ENCODE data around the gene NNT. TPM values are rescaled to one million over a fixed set of nuclear protein-coding genes. Genes with fewer than 3 reads are reported as not detected.
"Not testable (repeated sequence)": the region's sequence is repeated elsewhere in the genome, so short reads cannot be mapped to it uniquely, and the experiment has no call there.

NNT gene
- 10 to 100 TPM; 25.3 to 40.4 (median 26.0) TPM for total RNA-seq

DNA sequence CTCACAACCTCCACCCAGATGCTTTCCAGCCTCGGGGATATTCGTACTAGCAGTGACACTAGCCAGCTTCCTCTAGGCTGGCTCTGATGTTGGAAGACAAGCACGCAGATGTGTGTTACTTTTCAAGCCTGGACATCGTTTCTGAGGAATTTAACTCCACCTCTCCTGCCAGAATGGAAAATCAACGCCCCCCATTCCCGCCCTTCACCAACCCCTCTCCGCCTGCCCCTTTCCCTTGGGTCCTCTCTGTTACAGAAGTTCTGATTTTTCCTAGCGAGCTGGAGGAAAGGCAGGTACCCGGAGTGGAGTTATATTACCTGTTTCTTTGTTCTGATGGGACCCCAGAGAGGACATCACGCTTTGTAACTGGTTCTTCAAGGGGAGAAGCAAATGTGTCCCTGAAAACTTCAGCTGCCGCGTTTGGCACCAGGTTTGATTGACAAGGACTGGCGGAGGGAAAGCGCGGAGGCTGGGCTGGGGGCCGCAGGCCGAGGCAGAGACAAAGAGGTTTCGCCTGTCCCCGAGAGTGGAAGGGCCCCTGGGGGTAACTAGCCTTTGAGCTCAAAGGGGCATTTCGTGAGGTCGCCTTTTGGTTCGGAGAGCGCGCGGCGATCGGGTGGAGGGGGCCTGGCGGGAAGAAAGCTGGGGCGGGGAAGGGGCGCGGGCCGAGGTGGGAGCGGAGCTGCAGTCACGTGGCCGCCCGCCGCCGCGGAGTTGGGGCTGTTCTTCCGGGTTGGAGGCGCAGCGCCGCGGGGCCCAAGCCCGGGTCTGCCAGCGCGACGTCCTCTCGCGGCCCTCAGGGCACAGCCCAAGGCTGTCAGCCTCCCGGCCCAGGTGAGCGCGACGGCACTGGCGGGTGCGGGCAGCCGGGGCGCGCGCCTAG, at the start of gene NNT:
NNT (plus strand) TSS at position 720 of the 883 bp plus-strand sequence. CDS start 6,016 bp downstream, outside the sequence.
- Mint-ChIP-seq H3K36me3 (ENCODE audit: insufficient read depth) (peaks cover 22% of the 10 kb centered on the region), H3K4me3 (peak within 1 kb of the TSS; percentile 93), H3K9me3 (no peaks in the 10 kb centered on the region), H3K27me3 (ENCODE audit: low read depth) (no peaks in the 10 kb centered on the region), H3K4me1 (ENCODE audit: low read depth) (peaks cover 46% of the 10 kb centered on the region)
- DNase-seq (peak; percentile 65), ATAC-seq (peak; percentile 84 to 85)

DNA sequence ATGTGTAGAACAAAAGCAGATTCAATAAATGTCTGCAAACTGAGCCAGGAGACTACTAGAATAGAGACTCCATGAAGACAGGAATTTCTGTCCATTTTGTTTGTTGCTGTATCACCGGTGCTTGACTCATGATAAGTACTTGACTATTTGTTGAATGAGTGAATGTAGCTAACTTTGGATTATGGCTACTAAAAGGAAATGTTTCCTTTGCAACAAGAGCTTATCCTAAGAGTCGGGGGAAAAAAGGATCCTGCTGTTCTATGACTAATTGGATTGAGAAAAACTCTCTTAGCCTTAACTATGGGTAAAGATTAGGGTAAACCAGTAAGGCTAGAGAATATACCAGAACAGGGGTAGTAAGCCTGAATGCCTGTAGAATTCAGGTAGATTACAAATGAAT, 49.6 kb upstream of the NNT start:
- Mint-ChIP-seq H3K4me3 (no peak overlapping the region), H3K36me3 (ENCODE audit: insufficient read depth) (peaks cover 10% of the 10 kb centered on the region), H3K9me3 (no peaks in the 10 kb centered on the region), H3K4me1 (ENCODE audit: low read depth) (peaks cover 25% of the 10 kb centered on the region), H3K27me3 (ENCODE audit: low read depth) (no peaks in the 10 kb centered on the region)
- ATAC-seq (no peak), DNase-seq (no peak)

DNA sequence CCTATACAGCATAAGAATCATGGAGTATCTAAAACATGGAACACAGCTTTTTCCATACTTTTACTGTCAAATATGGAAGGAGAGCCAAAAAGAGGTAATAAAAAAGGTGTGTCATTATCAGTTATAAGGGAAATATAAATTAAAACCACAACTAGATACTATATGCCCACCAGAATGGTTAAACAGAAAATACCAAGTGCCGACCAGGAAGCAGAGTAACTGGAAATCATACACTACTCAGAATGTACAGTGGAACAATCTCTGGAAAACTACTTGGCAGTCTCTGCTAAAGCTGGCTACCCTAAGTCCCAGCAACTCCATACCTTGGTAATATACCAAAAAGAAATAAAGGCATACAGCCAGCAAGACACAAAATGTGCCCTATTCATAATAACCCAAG, 48.5 kb upstream of the NNT start:
- no peak for ATAC-seq

DNA sequence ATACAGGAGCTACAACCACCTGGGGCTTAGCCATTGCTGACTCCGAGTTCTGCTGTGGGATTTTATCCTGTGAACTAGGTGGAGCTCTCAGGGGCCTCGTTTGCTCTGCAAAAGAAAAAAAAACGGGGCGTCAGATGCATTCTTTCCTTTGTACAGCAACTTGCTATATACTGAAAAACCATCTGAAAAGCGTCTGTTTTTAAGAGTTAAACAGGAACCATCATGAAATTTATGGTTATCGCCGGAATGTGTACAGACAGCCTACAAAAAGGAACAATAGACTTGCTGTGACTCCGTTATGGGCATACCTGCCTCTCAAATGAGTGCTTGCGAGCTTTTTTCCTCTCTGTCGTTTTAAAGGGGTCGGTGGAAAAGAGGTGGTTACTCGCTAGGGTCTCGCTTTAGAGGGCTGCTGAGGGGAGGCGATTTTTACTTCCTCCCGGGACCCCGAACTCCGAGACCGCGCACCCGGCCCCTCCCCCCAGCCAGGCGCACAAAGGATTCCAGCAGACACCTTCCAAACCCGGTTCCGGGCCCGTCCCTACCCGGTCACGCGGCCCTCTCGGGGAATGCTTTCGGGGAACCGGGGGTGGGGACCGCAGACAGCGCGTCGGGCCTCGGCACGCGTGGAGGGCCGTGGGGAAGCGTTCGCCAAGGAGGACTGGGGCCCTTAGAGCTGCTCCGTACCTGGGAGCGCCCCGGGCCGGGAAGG, 46.9 kb upstream of the NNT start:
- Mint-ChIP-seq H3K27me3 (ENCODE audit: low read depth) (no peaks in the 10 kb centered on the region), H3K9me3 (no peaks in the 10 kb centered on the region), H3K4me1 (ENCODE audit: low read depth) (peaks cover 16% of the 10 kb centered on the region), H3K4me3 (peak overlapping the region; percentile 90), H3K36me3 (ENCODE audit: insufficient read depth) (peaks cover 3% of the 10 kb centered on the region)
- DNase-seq (peak; percentile 51), ATAC-seq (peak in 1 of 2 donors; percentile 35)

More for the DNA sequence above, 48.5 kb upstream of the NNT start:
- Mint-ChIP-seq H3K36me3 (ENCODE audit: insufficient read depth) (peaks cover 7% of the 10 kb centered on the region), H3K27me3 (ENCODE audit: low read depth) (no peaks in the 10 kb centered on the region), H3K4me1 (ENCODE audit: low read depth) (peaks cover 21% of the 10 kb centered on the region), H3K4me3 (no peak overlapping the region), H3K9me3 (no peaks in the 10 kb centered on the region)
- DNase-seq, result no peak

DNA sequence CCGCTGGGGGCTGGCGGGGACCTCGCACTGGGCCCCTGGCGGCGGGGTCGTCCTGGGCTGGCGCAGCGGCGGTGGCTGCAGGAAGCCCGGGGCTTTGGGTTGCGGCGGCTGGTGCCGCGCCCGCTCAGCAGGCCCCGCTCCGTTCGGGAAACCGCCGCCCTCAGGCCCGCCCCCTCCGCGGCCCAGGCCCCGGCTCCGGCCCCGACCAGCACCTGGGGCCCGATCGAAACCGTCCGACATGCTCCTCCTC, 46.4 kb upstream of the NNT start:
- not testable (repeated sequence) for H3K36me3 Mint-ChIP-seq (ENCODE audit: insufficient read depth); H3K9me3 Mint-ChIP-seq; ATAC-seq; H3K27me3 Mint-ChIP-seq (ENCODE audit: low read depth); DNase-seq
- peak overlapping the region; percentile 90 for H3K4me3 Mint-ChIP-seq
- peaks cover 13% of the 10 kb centered on the region for H3K4me1 Mint-ChIP-seq (ENCODE audit: low read depth)

DNA sequence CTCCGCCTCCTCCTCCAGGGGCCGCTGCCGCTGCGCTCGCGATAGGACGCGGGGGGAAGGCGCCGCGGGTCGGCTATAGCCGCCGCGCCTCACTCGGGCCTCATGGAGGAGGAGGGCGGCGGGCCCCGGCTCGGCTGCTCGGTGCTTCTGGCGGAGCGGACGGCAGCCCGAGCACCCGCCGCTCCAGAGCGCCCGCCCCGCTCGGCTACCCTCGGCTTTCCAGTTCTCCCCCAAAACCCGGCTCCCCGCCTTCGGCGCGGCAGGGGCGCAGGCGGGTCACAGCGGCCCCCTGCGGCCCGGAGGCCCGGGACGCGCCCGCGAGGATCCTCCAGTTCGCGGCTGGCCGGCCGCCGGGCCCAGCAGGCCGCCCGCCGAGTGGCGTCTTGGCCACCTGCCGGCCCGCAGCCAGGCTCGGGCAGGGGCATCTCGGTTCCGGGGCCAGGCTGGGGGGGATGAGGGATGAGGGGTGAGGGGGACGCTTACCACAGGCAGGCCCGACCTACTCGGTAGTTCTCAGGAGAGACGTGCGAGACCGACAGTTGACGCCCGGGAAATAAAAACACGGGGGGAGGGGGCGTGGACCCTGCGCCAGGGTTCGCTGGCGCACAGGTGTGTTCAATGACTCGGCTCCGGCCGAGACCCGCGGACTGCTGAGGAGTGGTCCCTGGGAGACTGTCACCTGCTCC, 46.0 kb upstream of the NNT start, which contains the start of gene PAIP1:
PAIP1 (minus strand) TSS at position 221 of the 686 bp plus-strand sequence. CDS start 231 bp downstream, outside the sequence.
- peaks cover 13% of the 10 kb centered on the region for H3K4me1 Mint-ChIP-seq (ENCODE audit: low read depth)
- DNase-seq (peak; percentile 71), ATAC-seq (peak; percentile 90)
- H3K4me3 Mint-ChIP-seq, result peak within 1 kb of the TSS; percentile 90
- H3K9me3 Mint-ChIP-seq, result no peaks in the 10 kb centered on the region
- H3K27me3 Mint-ChIP-seq (ENCODE audit: low read depth), result peaks cover 4% of the 10 kb centered on the region
- H3K36me3 Mint-ChIP-seq (ENCODE audit: insufficient read depth), result peaks cover 2% of the 10 kb centered on the region

DNA sequence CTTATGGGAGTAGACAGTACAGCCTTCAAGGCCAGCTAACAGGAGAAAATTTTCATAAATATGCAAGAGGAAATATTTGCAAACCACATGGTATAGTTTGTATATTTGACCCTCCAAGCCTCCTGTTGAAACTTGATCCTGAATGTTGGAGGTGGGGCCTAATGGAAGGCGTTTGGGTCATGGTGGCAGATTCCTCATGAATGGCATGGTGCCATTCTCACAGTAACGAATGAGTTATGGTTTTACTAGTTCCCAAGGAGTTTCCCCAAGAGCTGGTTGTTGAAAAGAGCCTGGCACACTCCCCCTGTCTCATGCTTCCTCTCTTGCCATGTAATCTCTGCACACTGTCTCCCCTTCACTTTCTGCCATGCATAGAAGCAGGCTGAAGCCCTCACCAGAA, 42.9 kb upstream of the NNT start:
- H3K36me3 Mint-ChIP-seq (ENCODE audit: insufficient read depth), result no peaks in the 10 kb centered on the region
- no peak for DNase-seq
- H3K4me1 Mint-ChIP-seq (ENCODE audit: low read depth), result peaks cover 11% of the 10 kb centered on the region
- no peak overlapping the region for H3K4me3 Mint-ChIP-seq
- ATAC-seq, result no peak
- peaks cover 4% of the 10 kb centered on the region for H3K27me3 Mint-ChIP-seq (ENCODE audit: low read depth)
- no peaks in the 10 kb centered on the region for H3K9me3 Mint-ChIP-seq

DNA sequence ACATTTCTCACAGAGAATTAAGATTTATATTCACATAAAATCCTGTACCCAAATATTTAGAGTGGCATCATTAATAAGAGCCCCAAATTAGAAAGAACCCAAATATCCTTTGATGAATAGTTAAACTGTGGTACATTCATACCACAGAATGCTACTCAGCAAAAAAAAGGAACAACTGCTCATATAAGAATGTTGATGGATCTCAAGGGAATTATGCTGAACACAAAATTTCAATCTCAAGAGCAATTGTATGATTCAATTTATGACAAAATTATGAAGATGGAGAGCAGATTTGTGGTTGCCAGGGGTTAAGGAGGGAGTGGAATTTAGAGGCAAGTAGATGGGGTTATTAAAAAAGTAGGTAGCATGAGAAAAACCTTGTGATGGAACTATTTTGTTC, 41.6 kb upstream of the NNT start:
- Mint-ChIP-seq H3K36me3 (ENCODE audit: insufficient read depth) (no peaks in the 10 kb centered on the region), H3K4me3 (no peak overlapping the region), H3K27me3 (ENCODE audit: low read depth) (peaks cover 4% of the 10 kb centered on the region), H3K9me3 (no peaks in the 10 kb centered on the region), H3K4me1 (ENCODE audit: low read depth) (peaks cover 7% of the 10 kb centered on the region)
- DNase-seq, result no peak
- no peak for ATAC-seq

DNA sequence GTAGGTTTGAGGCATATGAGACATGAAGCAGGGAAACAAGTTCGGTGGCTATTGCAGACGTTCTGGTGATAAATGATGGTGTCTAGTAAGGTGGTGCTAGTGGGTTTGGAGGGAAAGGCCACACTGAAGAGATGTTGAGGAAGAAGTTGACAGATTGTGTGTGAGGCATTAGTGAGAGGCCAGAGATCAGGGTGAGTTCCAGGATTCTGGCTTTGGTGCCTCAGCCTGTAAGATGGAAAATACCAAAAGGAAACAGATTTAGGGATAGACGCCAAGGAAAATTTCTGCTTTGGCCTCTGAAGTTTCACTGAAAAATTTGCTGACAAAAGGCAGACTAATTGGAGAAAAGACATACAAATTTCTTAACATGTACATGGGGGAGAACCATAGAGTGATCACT, 39.7 kb upstream of the NNT start:
- no peak for ATAC-seq
- no peak for DNase-seq
- H3K4me3 Mint-ChIP-seq, result no peak overlapping the region
- no peaks in the 10 kb centered on the region for H3K4me1 Mint-ChIP-seq (ENCODE audit: low read depth)
- H3K27me3 Mint-ChIP-seq (ENCODE audit: low read depth), result peaks cover 4% of the 10 kb centered on the region
- no peaks in the 10 kb centered on the region for H3K9me3 Mint-ChIP-seq
- no peaks in the 10 kb centered on the region for H3K36me3 Mint-ChIP-seq (ENCODE audit: insufficient read depth)

DNA sequence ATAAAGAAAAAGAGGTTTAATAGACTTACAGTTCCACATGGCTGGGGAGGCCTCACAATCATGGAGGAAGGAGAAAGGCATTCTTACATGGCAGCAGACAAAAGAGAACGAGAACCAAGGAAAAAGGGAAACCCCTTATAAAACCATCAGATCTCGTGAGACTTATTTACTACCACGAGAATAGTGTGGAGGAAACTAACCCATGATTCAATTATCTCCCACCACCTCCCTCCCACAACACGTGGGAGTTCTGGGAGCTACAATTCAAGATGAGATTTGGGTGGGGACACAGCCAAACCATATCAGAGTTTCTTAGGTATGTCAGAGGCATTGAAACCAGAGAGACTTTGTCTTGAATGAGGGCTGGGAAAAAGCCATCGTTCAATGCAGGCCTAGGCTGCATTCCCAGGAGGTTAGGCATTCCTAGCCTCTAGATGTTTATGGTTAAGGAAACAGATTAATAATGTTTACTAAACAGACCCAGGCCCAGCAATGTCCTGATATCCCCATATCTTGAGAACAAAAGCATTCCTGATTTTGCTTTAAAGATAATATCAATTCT, 38.6 kb upstream of the NNT start:
- no peaks in the 10 kb centered on the region for H3K4me1 Mint-ChIP-seq (ENCODE audit: low read depth)
- no peak for ATAC-seq
- DNase-seq, result no peak
- no peaks in the 10 kb centered on the region for H3K9me3 Mint-ChIP-seq
- peaks cover 4% of the 10 kb centered on the region for H3K27me3 Mint-ChIP-seq (ENCODE audit: low read depth)
- H3K36me3 Mint-ChIP-seq (ENCODE audit: insufficient read depth), result no peaks in the 10 kb centered on the region
- H3K4me3 Mint-ChIP-seq, result no peak overlapping the region

DNA sequence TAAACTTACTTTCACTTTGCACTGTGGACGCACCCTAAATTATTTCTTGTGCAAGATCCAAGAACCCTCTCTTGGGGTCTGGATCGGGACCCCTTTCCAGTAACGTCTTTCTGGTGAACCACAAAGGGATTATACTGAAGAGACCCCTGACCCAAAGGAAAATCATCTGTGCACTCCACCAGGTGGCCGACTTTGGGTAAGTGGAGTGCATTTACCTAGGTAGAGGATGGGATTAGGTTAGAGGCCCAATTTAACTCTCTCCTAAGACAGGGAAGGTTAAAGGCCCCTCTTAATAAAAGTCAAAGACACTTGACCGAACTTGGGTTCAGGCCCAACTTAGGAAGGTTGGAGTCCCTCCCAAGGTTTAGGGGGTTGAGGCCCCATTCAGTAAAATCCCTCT, 37.9 kb upstream of the NNT start:
- Mint-ChIP-seq H3K9me3 (no peaks in the 10 kb centered on the region), H3K36me3 (ENCODE audit: insufficient read depth) (no peaks in the 10 kb centered on the region), H3K27me3 (ENCODE audit: low read depth) (peaks cover 4% of the 10 kb centered on the region), H3K4me3 (no peak overlapping the region), H3K4me1 (ENCODE audit: low read depth) (no peaks in the 10 kb centered on the region)
- DNase-seq, result no peak
- no peak for ATAC-seq

DNA sequence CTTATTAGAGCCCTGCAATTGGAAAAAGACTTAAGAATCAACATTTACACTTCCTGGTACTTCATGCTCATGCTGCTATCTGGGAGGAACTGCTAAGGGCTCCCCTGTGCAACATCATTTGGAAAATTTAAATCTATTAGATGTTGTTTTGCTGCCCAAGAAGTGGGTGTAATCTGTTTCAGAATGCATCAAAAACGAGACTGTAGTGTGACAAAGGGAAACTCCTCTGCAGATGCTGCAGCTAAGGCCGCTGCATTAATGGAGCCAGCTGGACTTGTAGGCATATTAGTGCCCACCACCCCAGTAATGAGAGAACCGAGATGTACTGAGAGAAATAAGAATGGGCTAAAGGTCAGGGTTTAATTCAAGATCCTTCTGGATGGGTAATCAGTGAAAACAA, 35.0 kb upstream of the NNT start:
- Mint-ChIP-seq H3K27me3 (ENCODE audit: low read depth) (no peaks in the 10 kb centered on the region), H3K36me3 (ENCODE audit: insufficient read depth) (peaks cover 3% of the 10 kb centered on the region), H3K4me1 (ENCODE audit: low read depth) (no peaks in the 10 kb centered on the region), H3K4me3 (no peak overlapping the region), H3K9me3 (no peaks in the 10 kb centered on the region)
- ATAC-seq, result no peak
- no peak for DNase-seq

DNA sequence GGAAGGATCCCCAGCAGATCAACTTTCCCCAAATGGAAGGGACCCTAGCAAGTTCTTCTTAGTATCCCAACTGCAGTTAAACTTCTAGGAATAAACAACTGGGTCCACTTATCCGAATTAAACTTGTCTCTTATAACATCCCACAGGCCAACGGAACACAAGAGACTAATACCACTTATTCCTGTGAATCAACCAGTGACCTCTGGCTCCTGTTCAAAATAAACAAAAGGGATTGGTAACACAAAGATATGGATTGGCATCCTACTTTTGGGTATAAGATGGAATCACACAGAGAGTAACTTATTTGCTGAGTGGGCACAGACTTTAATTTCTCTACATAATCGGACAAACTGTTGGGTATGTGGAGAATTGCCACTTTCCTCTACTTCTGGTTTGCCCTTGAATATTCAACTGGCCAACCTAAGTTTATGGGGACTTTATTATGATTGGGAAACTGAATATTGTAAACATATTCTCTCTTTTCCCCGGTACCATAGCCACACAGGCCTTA, 33.7 kb upstream of the NNT start:
- no peak overlapping the region for H3K4me3 Mint-ChIP-seq
- H3K9me3 Mint-ChIP-seq, result no peaks in the 10 kb centered on the region
- H3K4me1 Mint-ChIP-seq (ENCODE audit: low read depth), result no peaks in the 10 kb centered on the region
- ATAC-seq (no peak), DNase-seq (no peak)
- H3K36me3 Mint-ChIP-seq (ENCODE audit: insufficient read depth), result peaks cover 3% of the 10 kb centered on the region
- no peaks in the 10 kb centered on the region for H3K27me3 Mint-ChIP-seq (ENCODE audit: low read depth)
